ENCODE data around the gene CNGA3.

DNA sequence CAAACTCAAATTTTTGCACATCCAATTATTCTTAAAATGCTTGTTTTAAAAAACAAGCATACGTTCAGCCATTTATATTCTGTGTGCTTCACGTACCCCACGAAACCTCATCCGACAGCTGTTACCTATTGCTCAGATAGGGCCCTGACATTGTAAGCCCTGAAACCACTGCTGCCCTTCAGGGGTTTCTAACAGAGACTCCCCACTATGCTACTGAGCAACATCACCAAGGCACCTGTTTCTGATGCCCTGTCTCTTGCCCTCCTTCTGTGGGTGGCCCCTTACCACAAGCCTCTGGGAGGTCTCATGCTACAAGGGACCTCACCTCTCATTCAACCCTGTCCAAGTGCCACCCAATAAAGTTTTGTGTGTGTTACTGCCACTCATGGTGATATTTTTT, 18.5 kb upstream of the CNGA3 start:
- no peak for TF ChIP-seq EZH2 (IDR thresholded peaks at IDR 0.05; ENCODE audit: insufficient read depth, poor library complexity, severe bottlenecking)
- no peak for TF ChIP-seq EZH2phosphoT487 (IDR thresholded peaks at IDR 0.05; ENCODE audit: insufficient read depth, low read depth)
